PC-9 (cell line): Measurements from ENCODE around the gene ASTN2. TPM values are rescaled to one million over a fixed set of nuclear protein-coding genes. Genes with fewer than 3 reads are reported as not detected.

Experiments
- BruUV-seq: library from RNA; stranded (reverse); fragments of 400-500 nt; replicated peaks from 2 replicates; lab custom pipeline; 2021; lab: Mats Ljungman, UMichigan
- CTCF ChIA-PET: fragments of 300-600 bp; sonication (Branson Sonifier 250); formaldehyde crosslinking; loops from one replicate; lab custom pipeline; 2022; ENCODE audit warnings: antibody characterized with exemption; lab: Charles Lee
- POLR2A ChIA-PET: fragments of 300-600 bp; sonication (Branson Sonifier 250); formaldehyde crosslinking; loops from one replicate; lab custom pipeline; 2022; ENCODE audit warnings: antibody characterized with exemption; ENCODE audit not compliant: unreplicated experiment; lab: Charles Lee
- DNase-seq, 2 experiments: peaks; one replicate each; pipeline versions ENCODE4 v3.0.0 to v3.0.0-alpha.2; 2015 to 2022; ENCODE audit warnings: mixed read lengths in 1 of 2
- H2AFZ ChIP-seq: fragments of 200-600 bp; sonication (generic); 2 replicates; pipeline ENCODE4 v1.8.1; 2017; ENCODE audit warnings: antibody characterized with exemption
- H3F3A ChIP-seq: fragments of 200-600 bp; sonication (generic); 2 replicates; pipeline ENCODE4 v1.8.1; 2017; ENCODE audit warnings: antibody characterized with exemption, mild to moderate bottlenecking, low read depth; ENCODE audit not compliant: insufficient read depth
- H3K27ac ChIP-seq: fragments of 200-600 bp; sonication (generic); 2 replicates; pipeline ENCODE4 v1.6.1; 2016; ENCODE audit warnings: mixed run types
- H3K27me3 ChIP-seq: fragments of 200-600 bp; sonication (generic); 2 replicates; pipeline ENCODE4 v1.6.1; 2016; ENCODE audit warnings: low read depth, mixed run types; ENCODE audit not compliant: insufficient read depth
- H3K36me3 ChIP-seq: fragments of 200-600 bp; sonication (generic); 2 replicates; pipeline ENCODE4 v1.6.1; 2016; ENCODE audit warnings: low read depth, mixed run types
- H3K4me1 ChIP-seq: fragments of 200-600 bp; sonication (generic); replicated peaks from 2 replicates; pipeline ENCODE4 v1.6.1; 2016; ENCODE audit warnings: mixed run types; ENCODE audit not compliant: insufficient read depth
- H3K4me2 ChIP-seq: fragments of 200-600 bp; sonication (generic); 2 replicates; pipeline ENCODE4 v1.6.1; 2017; ENCODE audit warnings: mixed run types
- H3K4me3 ChIP-seq: fragments of 200-600 bp; sonication (generic); 2 replicates; pipeline ENCODE4 v1.6.1; 2016; ENCODE audit warnings: mixed run types
- H3K79me2 ChIP-seq: fragments of 200-600 bp; sonication (generic); 2 replicates; pipeline ENCODE4 v1.6.1; 2017; ENCODE audit warnings: low read depth, mixed run types
- H3K9me2 ChIP-seq: fragments of 200-600 bp; sonication (generic); 2 replicates; pipeline ENCODE4 v1.8.1; 2017; ENCODE audit warnings: mild to moderate bottlenecking; ENCODE audit not compliant: insufficient read depth
- H3K9me3 ChIP-seq: fragments of 200-600 bp; sonication (generic); 2 replicates; pipeline ENCODE4 v1.8.1; 2016; ENCODE audit warnings: low read depth; ENCODE audit not compliant: insufficient read depth
- H4K20me1 ChIP-seq: fragments of 200-600 bp; sonication (generic); 2 replicates; pipeline ENCODE4 v1.8.1; 2017; ENCODE audit not compliant: insufficient read depth
- EZH2 ChIP-seq: fragments of 200-600 bp; sonication (generic); IDR thresholded peaks from 2 replicates; pipeline ENCODE4 v1.8.0; 2017; ENCODE audit warnings: antibody characterized with exemption, low read depth
- intact Hi-C: fragments of 100-400 bp; cut with micrococcal nuclease; formaldehyde crosslinking; loops from one replicate; pipeline ENCODE4 v1.10.0; 2022; ENCODE audit not compliant: unreplicated experiment
- total RNA-seq: library from RNA; stranded (reverse); gene quantifications from 2 replicates; pipeline ENCODE4 v1.2.3, GENCODE V29; 2021
- TF ChIP-seq, protein P1 (sequence below): fragments of 200-600 bp; sonication (generic); conservative IDR thresholded peaks from 2 replicates; pipeline ENCODE4 v1.6.1; 2017; ENCODE audit warnings: mixed run types, antibody characterized with exemption, mild to moderate bottlenecking, moderate library complexity

ASTN2 gene
- total RNA-seq, 1 experiment from 2014 or later: 6.2 TPM

DNA sequence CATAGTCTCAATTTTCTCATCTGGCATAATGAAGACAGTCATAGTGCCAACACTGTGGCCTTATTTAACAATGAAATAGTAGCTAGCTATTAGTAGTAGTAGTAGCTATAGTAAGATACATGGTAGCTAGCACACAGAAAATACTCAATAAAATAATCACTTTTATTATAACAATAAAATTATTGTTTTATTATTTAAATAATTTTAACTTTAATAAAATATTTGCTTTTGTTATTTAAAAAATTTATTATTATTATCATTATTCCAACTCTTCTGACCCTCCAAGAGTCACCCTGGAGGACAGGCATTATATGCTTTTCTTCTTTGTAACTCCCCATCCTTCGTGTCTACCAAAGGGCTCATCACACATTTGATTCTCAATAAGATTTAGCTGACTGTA lies 475.7 kb downstream of the ASTN2 start:
- peaks cover 37% of the 10 kb centered on the region for H3K4me1 ChIP-seq
- intact Hi-C loops: no loop called here
- BruUV-seq: no TSS peak
- H2AFZ ChIP-seq: no peak overlapping the region
- H3K9me2 ChIP-seq: no peaks in the 10 kb centered on the region
- peaks cover 26% of the 10 kb centered on the region for H3F3A ChIP-seq
- H3K4me3 ChIP-seq: no peak overlapping the region
- H3K36me3 ChIP-seq: no peaks in the 10 kb centered on the region
- 0 out of 2 replicates have a peak overlapping the region, but pooled peaks have one; percentile 69 for H3K4me2 ChIP-seq
- no peaks in the 10 kb centered on the region for H3K79me2 ChIP-seq
- no peak for TF ChIP-seq EZH2
- TF ChIP-seq, protein P1, sequence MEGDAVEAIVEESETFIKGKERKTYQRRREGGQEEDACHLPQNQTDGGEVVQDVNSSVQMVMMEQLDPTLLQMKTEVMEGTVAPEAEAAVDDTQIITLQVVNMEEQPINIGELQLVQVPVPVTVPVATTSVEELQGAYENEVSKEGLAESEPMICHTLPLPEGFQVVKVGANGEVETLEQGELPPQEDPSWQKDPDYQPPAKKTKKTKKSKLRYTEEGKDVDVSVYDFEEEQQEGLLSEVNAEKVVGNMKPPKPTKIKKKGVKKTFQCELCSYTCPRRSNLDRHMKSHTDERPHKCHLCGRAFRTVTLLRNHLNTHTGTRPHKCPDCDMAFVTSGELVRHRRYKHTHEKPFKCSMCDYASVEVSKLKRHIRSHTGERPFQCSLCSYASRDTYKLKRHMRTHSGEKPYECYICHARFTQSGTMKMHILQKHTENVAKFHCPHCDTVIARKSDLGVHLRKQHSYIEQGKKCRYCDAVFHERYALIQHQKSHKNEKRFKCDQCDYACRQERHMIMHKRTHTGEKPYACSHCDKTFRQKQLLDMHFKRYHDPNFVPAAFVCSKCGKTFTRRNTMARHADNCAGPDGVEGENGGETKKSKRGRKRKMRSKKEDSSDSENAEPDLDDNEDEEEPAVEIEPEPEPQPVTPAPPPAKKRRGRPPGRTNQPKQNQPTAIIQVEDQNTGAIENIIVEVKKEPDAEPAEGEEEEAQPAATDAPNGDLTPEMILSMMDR: no peak
- CTCF ChIA-PET: no interaction called here
- H3K27me3 ChIP-seq: no peaks in the 10 kb centered on the region
- peak overlapping the region; percentile 96 for H3K27ac ChIP-seq
- POLR2A ChIA-PET: no interaction called here
- H4K20me1 ChIP-seq: no peaks in the 10 kb centered on the region
- H3K9me3 ChIP-seq: peaks cover 5% of the 10 kb centered on the region; the same call in 1 of the 2 replicates
- DNase-seq: no peak

DNA sequence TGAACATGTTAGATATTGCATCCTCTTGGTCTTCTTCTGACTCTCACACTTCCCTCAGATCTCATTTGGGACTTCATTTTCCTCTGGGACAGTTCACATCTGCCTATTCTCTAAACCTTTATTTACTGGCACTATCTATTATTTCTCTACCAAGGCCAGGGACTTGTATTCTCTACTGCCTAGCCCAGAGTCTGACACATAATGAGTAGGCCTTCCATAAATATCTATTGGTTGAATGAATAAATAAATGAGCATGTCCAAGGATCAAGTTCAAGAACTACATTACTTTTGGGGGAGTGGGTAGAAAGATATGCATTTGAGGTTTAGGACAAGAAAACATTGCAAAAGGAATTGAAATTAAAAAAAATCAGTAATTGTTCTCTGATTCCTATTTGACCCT lies 477.5 kb downstream of the ASTN2 start:
- intact Hi-C loops: no loop called here
- H3K4me1 ChIP-seq: peaks cover 32% of the 10 kb centered on the region
- no peaks in the 10 kb centered on the region for H3K79me2 ChIP-seq
- DNase-seq: no peak
- no peaks in the 10 kb centered on the region for H4K20me1 ChIP-seq
- H3K36me3 ChIP-seq: no peaks in the 10 kb centered on the region
- ChIA-PET CTCF (no interaction called here), POLR2A (no interaction called here)
- no peaks in the 10 kb centered on the region for H3K9me2 ChIP-seq
- H3K4me3 ChIP-seq: no peak overlapping the region
- H3K27ac ChIP-seq: no peak overlapping the region
- no peaks in the 10 kb centered on the region for H3K27me3 ChIP-seq
- H2AFZ ChIP-seq: no peak overlapping the region
- no peaks in the 10 kb centered on the region; the same call in 1 of the 2 replicates for H3K9me3 ChIP-seq
- peaks cover 26% of the 10 kb centered on the region for H3F3A ChIP-seq
- H3K4me2 ChIP-seq: no peak overlapping the region
- TF ChIP-seq, protein P1: no peak
- TF ChIP-seq EZH2: no peak
- BruUV-seq: no TSS peak

DNA sequence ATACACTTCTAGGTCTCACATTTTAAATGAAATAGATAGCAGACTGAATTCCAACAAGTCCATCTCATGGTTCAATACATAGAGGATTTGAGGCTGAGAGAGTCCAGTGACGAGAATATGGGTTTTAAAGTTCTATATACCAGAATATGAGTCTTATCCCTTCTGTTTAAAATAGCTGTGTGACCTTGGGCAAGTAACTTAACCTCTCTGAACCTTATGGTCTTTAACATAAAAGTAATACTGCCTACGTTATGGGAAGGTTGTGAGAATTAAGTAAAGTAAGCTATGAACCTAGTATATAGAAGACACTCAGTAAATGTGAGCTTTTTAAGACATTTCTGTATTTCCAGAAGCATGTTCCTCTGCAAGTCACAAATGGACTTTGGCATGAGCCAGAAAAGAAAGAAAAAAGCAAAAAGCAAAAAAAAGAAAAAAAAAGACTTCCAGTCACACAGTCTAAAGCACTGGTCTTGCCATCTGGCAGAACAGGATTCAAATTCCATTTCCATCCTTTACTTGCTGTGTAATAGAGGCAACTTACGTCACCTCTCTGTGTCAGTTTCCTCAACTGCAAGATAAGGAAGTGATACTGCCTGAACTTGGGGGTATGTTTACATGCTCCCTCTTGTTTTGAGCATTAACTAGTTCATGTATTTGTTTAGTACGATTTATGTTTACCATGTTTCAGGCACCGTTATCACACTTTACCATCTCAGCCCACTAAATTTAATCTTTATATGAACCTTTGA lies 479.5 kb downstream of the ASTN2 start:
- Histone ChIP-seq H3K4me1 (peaks cover 11% of the 10 kb centered on the region), H3K4me3 (no peak overlapping the region), H3K27ac (no peak overlapping the region), H3K9me2 (no peaks in the 10 kb centered on the region), H3K27me3 (no peaks in the 10 kb centered on the region), H3F3A (peaks cover 11% of the 10 kb centered on the region), H3K4me2 (no peak overlapping the region), H4K20me1 (no peaks in the 10 kb centered on the region), H3K9me3 (no peaks in the 10 kb centered on the region), H3K79me2 (no peaks in the 10 kb centered on the region), H3K36me3 (no peaks in the 10 kb centered on the region), H2AFZ (no peak overlapping the region)
- ChIA-PET CTCF (no interaction called here), POLR2A (no interaction called here)
- intact Hi-C loops: no loop called here
- TF ChIP-seq, protein P1: no peak
- no peak for TF ChIP-seq EZH2
- no peak for DNase-seq
- BruUV-seq: no TSS peak
